CD14-positive monocyte (primary cell): ENCODE results near the gene TRPV3. TPM values are rescaled to one million over a fixed set of nuclear protein-coding genes. Genes with fewer than 3 reads are reported as not detected.

Experiments
- DNase-seq, 3 donors: peaks; one replicate each; pipeline ENCODE4 v3.0.0-alpha.2; 2011 to 2022
- H2AFZ ChIP-seq: 2 replicates; pipeline ENCODE4 v1.6.0; 2012; ENCODE audit warnings: mild to moderate bottlenecking, low read depth, low read length, inconsistent platforms; ENCODE audit not compliant: insufficient read depth, poor library complexity, severe bottlenecking
- H3K27ac ChIP-seq, 2 donors: 1 replicate in 1 of 2; 2 replicates in 1 of 2; pipeline ENCODE4 v1.5.1; 2012 to 2013; ENCODE audit warnings: low read length in 2 of 2, control low read depth in 1 of 2, inconsistent platforms in 1 of 2, low read depth in 1 of 2, mild to moderate bottlenecking in 1 of 2
- H3K27me3 ChIP-seq, 2 donors: one replicate each; pipeline versions ENCODE4 v1.6.0 to v1.6.1; 2011 to 2013; ENCODE audit warnings: low read length in 2 of 2; ENCODE audit not compliant: control insufficient read depth in 2 of 2, insufficient read depth in 2 of 2
- H3K36me3 ChIP-seq, 2 donors: replicated peaks in 1 of 2; 1 replicate in 1 of 2; 2 replicates in 1 of 2; pipeline versions ENCODE4 v1.5.1 to v1.6.1; 2012 to 2013; ENCODE audit warnings: low read length in 2 of 2, control low read depth in 1 of 2, inconsistent platforms in 1 of 2, mild to moderate bottlenecking in 1 of 2; ENCODE audit not compliant: insufficient read depth in 2 of 2, control insufficient read depth in 1 of 2
- H3K4me1 ChIP-seq, 2 donors: 1 replicate in 1 of 2; 2 replicates in 1 of 2; pipeline versions ENCODE4 v1.5.1 to v1.6.1; 2012 to 2013; ENCODE audit warnings: low read length in 2 of 2, control low read depth in 1 of 2, inconsistent platforms in 1 of 2, mild to moderate bottlenecking in 1 of 2, moderate library complexity in 1 of 2; ENCODE audit not compliant: insufficient read depth in 2 of 2, control insufficient read depth in 1 of 2
- H3K4me2 ChIP-seq: replicated peaks from 2 replicates; pipeline ENCODE3; 2012; ENCODE audit warnings: low read length, moderate library complexity, mild to moderate bottlenecking; ENCODE audit not compliant: poor library complexity, severe bottlenecking; ENCODE audit errors: extremely low read depth
- H3K4me3 ChIP-seq, 3 experiments: fragments of 200-600 bp in 1 of 3; sonication (generic) in 1 of 3; replicated peaks in 1 of 3; 1 replicate in 2 of 3; 2 replicates in 1 of 3; pipeline ENCODE4 v1.5.1; 2011 to 2013; ENCODE audit warnings: low read length in 3 of 3, mild to moderate bottlenecking in 3 of 3, control low read depth in 2 of 3, low read depth in 2 of 3, inconsistent platforms in 1 of 3, moderate library complexity in 1 of 3
- H3K79me2 ChIP-seq: 2 replicates; pipeline ENCODE4 v1.6.0; 2012; ENCODE audit warnings: mild to moderate bottlenecking, control low read depth, inconsistent platforms, low read length, moderate library complexity; ENCODE audit not compliant: insufficient read depth
- H3K9ac ChIP-seq: 2 replicates; pipeline ENCODE4 v1.6.0; 2017; ENCODE audit warnings: low read length, mild to moderate bottlenecking; ENCODE audit not compliant: insufficient read depth, poor library complexity, severe bottlenecking
- H3K9me3 ChIP-seq, 2 donors: replicated peaks in 1 of 2; 1 replicate in 1 of 2; 2 replicates in 1 of 2; pipeline versions ENCODE4 v1.5.1 to v1.6.1; 2012 to 2013; ENCODE audit warnings: low read length in 2 of 2, control low read depth in 1 of 2; ENCODE audit not compliant: control insufficient read depth in 1 of 2, insufficient read depth in 1 of 2
- H4K20me1 ChIP-seq: 2 replicates; pipeline ENCODE4 v1.6.0; 2012; ENCODE audit warnings: mild to moderate bottlenecking, low read length, control low read depth, moderate library complexity; ENCODE audit not compliant: insufficient read depth
- H3K27ac Mint-ChIP-seq, 7 donors: one replicate each; pipeline ENCODE4 v1.8.0; 2020; ENCODE audit warnings: mild to moderate bottlenecking in 7 of 7, mixed read lengths in 7 of 7, moderate library complexity in 6 of 7, inconsistent platforms in 2 of 7
- H3K27me3 Mint-ChIP-seq, 3 donors: one replicate each; pipeline ENCODE4 v1.8.0; 2021 to 2022; ENCODE audit warnings: low read depth in 3 of 3, mild to moderate bottlenecking in 3 of 3, mixed read lengths in 3 of 3, moderate library complexity in 3 of 3, inconsistent platforms in 1 of 3
- H3K36me3 Mint-ChIP-seq, 2 donors: one replicate each; pipeline ENCODE4 v1.8.0; 2020; ENCODE audit warnings: mixed read lengths in 2 of 2, inconsistent platforms in 1 of 2, mild to moderate bottlenecking in 1 of 2
- H3K4me1 Mint-ChIP-seq: one replicate; pipeline ENCODE4 v1.8.0; 2020; ENCODE audit warnings: mild to moderate bottlenecking, mixed read lengths
- H3K4me3 Mint-ChIP-seq, 2 donors: one replicate each; pipeline ENCODE4 v1.8.0; 2020; ENCODE audit warnings: mild to moderate bottlenecking in 2 of 2, mixed read lengths in 2 of 2, moderate library complexity in 1 of 2
- H3K9me3 Mint-ChIP-seq, 7 donors: one replicate each; pipeline ENCODE4 v1.8.0; 2020 to 2022; ENCODE audit warnings: mixed read lengths in 7 of 7, mild to moderate bottlenecking in 6 of 7, moderate library complexity in 6 of 7, inconsistent platforms in 2 of 7
- CTCF ChIP-seq: fragments of 200-600 bp; IDR thresholded peaks from one replicate; pipeline ENCODE4 v1.8.0; 2022; ENCODE audit warnings: antibody characterized with exemption, mild to moderate bottlenecking
- WGBS: methylation state at CpG from one replicate; pipeline ENCODE4 v1.1.5; 2013; ENCODE audit warnings: missing lambda C conversion rate; ENCODE audit not compliant: insufficient coverage; 5-methylcytosine and 5-hydroxymethylcytosine counted together
- intact Hi-C, 2 donors: fragments of 100-400 bp; cut with micrococcal nuclease; formaldehyde crosslinking; loops; one replicate each; pipeline versions ENCODE4 v1.15.0 to v1.15.1; 2023
- polyA plus RNA-seq, 3 donors: library from polyadenylated mRNA; depleted of rRNA in 1 of 3; unstranded in 2 of 3; stranded (reverse) in 1 of 3; fragments of 300-500 nt in 2 of 3; fragments of >200 nt in 1 of 3; fragmentation: Illumina TruSeq in 2 of 3; gene quantifications; 1 replicate in 2 of 3; 2 replicates in 1 of 3; pipeline ENCODE4 v1.2.3, GENCODE V29; 2012 to 2021

The TRPV3 gene
- polyA plus RNA-seq, 3 donors: 0.01 TPM; not detected in 2

- Mint-ChIP-seq H3K27me3 (peaks cover 2 to 9% (median 8%) of the 10 kb centered on the region in 3 donors), H3K27ac (no peak overlapping the region), H3K4me1 (peaks cover 5% of the 10 kb centered on the region), H3K36me3 (no peaks in the 10 kb centered on the region), H3K4me3 (no peak overlapping the region), H3K9me3 (peaks cover 3 to 16% (median 9%) of the 10 kb centered on the region in 7 donors)
- Histone ChIP-seq H3K36me3 (no peaks in the 10 kb centered on the region), H3K4me3 (no peak overlapping the region), H3K79me2 (no peaks in the 10 kb centered on the region), H3K27ac (no peak overlapping the region), H3K9ac (no peak overlapping the region), H3K4me1 (no peaks in the 10 kb centered on the region), H4K20me1 (no peaks in the 10 kb centered on the region), H2AFZ (no peak overlapping the region), H3K4me2 (no peak overlapping the region), H3K27me3 (no peaks in the 10 kb centered on the region), H3K9me3 (peaks cover 0 to 3% of the 10 kb centered on the region in 2 donors)
- TF ChIP-seq CTCF: no peak
- WGBS: 100% methylated on average over 1 of the region's 4 CpGs
- intact Hi-C loops: no loop called here
- no peak for DNase-seq
Measured at GRCh38 chr17:3475251-3475685, 82.3 kb downstream of the TRPV3 start.

GRCh38 chr17:3474212-3474611 lies 83.4 kb downstream of the TRPV3 start:
- no peak overlapping the region for H3K27ac Mint-ChIP-seq

More at GRCh38 chr17:3474212-3474611, 83.4 kb downstream of the TRPV3 start:
- intact Hi-C loops: no loop called here
- no peaks in the 10 kb centered on the region for H3K27me3 ChIP-seq
- H3K4me2 ChIP-seq: no peak overlapping the region
- no peak overlapping the region for H3K9ac ChIP-seq
- H3K36me3 Mint-ChIP-seq: no peaks in the 10 kb centered on the region
- peaks cover 2 to 9% (median 6%) of the 10 kb centered on the region in 3 donors for H3K27me3 Mint-ChIP-seq
- H3K4me3 Mint-ChIP-seq: no peak overlapping the region
- no peak overlapping the region for H2AFZ ChIP-seq
- no CpG with 5 or more reads among the region's 3 CpGs for WGBS
- DNase-seq: no peak
- H3K9me3 Mint-ChIP-seq: peaks cover 3 to 18% (median 9%) of the 10 kb centered on the region in 7 donors
- H3K79me2 ChIP-seq: no peaks in the 10 kb centered on the region
- H3K4me1 Mint-ChIP-seq: peaks cover 5% of the 10 kb centered on the region
- H4K20me1 ChIP-seq: no peaks in the 10 kb centered on the region
- no peak overlapping the region for H3K4me3 ChIP-seq
- H3K9me3 ChIP-seq: peaks cover 0 to 3% of the 10 kb centered on the region in 2 donors
- H3K36me3 ChIP-seq: no peaks in the 10 kb centered on the region
- no peak for TF ChIP-seq CTCF
- no peak overlapping the region for H3K27ac ChIP-seq
- no peaks in the 10 kb centered on the region for H3K4me1 ChIP-seq
